Loucy (cell line): ENCODE results near the gene ARVCF.

Experiments used
- EZH2phosphoT487 ChIP-seq: fragments of 200-600 bp; IDR thresholded peaks from 2 replicates; pipeline ENCODE4 v1.6.1; 2018; ENCODE audit warnings: antibody characterized with exemption, mild to moderate bottlenecking, moderate library complexity, borderline replicate concordance
- TF ChIP-seq, protein P1 (sequence below): fragments of 200-600 bp; sonication (generic); conservative IDR thresholded peaks from 2 replicates; pipeline ENCODE4 v1.5.1; 2014; ENCODE audit warnings: mild to moderate bottlenecking, antibody characterized with exemption, low read length

GRCh38 chr22:19983741-19984140 is 32.9 kb downstream of the ARVCF start:
- TF ChIP-seq, protein P1, sequence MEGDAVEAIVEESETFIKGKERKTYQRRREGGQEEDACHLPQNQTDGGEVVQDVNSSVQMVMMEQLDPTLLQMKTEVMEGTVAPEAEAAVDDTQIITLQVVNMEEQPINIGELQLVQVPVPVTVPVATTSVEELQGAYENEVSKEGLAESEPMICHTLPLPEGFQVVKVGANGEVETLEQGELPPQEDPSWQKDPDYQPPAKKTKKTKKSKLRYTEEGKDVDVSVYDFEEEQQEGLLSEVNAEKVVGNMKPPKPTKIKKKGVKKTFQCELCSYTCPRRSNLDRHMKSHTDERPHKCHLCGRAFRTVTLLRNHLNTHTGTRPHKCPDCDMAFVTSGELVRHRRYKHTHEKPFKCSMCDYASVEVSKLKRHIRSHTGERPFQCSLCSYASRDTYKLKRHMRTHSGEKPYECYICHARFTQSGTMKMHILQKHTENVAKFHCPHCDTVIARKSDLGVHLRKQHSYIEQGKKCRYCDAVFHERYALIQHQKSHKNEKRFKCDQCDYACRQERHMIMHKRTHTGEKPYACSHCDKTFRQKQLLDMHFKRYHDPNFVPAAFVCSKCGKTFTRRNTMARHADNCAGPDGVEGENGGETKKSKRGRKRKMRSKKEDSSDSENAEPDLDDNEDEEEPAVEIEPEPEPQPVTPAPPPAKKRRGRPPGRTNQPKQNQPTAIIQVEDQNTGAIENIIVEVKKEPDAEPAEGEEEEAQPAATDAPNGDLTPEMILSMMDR: no peak
- TF ChIP-seq EZH2phosphoT487: no peak
